SU-DHL-6 (cell line): ENCODE data around the gene SEBOX.

Experiments used
- H2AFZ ChIP-seq: fragments of 200-600 bp; sonication (generic); 2 replicates; pipeline ENCODE4 v1.6.1; 2014; ENCODE audit warnings: low read depth, mild to moderate bottlenecking, moderate library complexity, mixed read lengths, antibody characterized with exemption, low read length; ENCODE audit not compliant: severe bottlenecking
- H3F3A ChIP-seq: fragments of 200-600 bp; shearing (Covaris generic); 2 replicates; pipeline ENCODE4 v1.6.0; 2016; ENCODE audit warnings: antibody characterized with exemption, mild to moderate bottlenecking; ENCODE audit not compliant: insufficient read depth
- H3K27ac ChIP-seq: fragments of 200-600 bp; sonication (generic); 2 replicates; pipeline ENCODE4 v1.5.1; 2016; ENCODE audit warnings: low read depth, mild to moderate bottlenecking, low read length, moderate library complexity, mixed read lengths
- H3K27me3 ChIP-seq: fragments of 200-600 bp; sonication (generic), shearing (Covaris generic); 2 replicates; pipeline ENCODE4 v1.6.0; 2014; ENCODE audit warnings: mild to moderate bottlenecking, low read length
- H3K36me3 ChIP-seq: fragments of 200-600 bp; sonication (generic); 2 replicates; pipeline ENCODE4 v1.6.1; 2014; ENCODE audit warnings: mild to moderate bottlenecking, low read length, mixed read lengths
- H3K4me2 ChIP-seq: fragments of 300-600, 200-600 bp; shearing (Covaris generic), sonication (generic); 2 replicates; pipeline ENCODE4 v1.6.0; 2014; ENCODE audit warnings: low read length, low read depth, mild to moderate bottlenecking; ENCODE audit not compliant: poor library complexity, severe bottlenecking
- H3K4me3 ChIP-seq: fragments of 200-600 bp; sonication (generic); 2 replicates; pipeline ENCODE4 v1.5.1; 2014; ENCODE audit warnings: antibody characterized with exemption, low read length, mild to moderate bottlenecking, mixed read lengths; ENCODE audit not compliant: insufficient read depth, poor library complexity, severe bottlenecking
- H3K79me2 ChIP-seq: fragments of 200-600 bp; sonication (generic); 2 replicates; pipeline ENCODE4 v1.6.1; 2014; ENCODE audit warnings: mild to moderate bottlenecking, low read length, moderate library complexity; ENCODE audit not compliant: insufficient read depth
- H3K9ac ChIP-seq: fragments of 200-600 bp; sonication (generic); 2 replicates; pipeline ENCODE4 v1.7.0; 2014; ENCODE audit warnings: mild to moderate bottlenecking, low read length
- H3K9me2 ChIP-seq: fragments of 200-600 bp; sonication (generic); replicated peaks from 2 replicates; pipeline ENCODE4 v1.6.1; 2014; ENCODE audit warnings: low read length; ENCODE audit not compliant: insufficient read depth
- H3K9me3 ChIP-seq: fragments of 200-600 bp; sonication (generic); 2 replicates; pipeline ENCODE4 v1.6.1; 2014; ENCODE audit warnings: low read length, mixed read lengths; ENCODE audit not compliant: insufficient read depth
- H4K20me1 ChIP-seq: fragments of 200-600 bp; sonication (generic); 2 replicates; pipeline ENCODE4 v1.6.1; 2014; ENCODE audit warnings: low read depth, mild to moderate bottlenecking, antibody characterized with exemption, low read length, moderate library complexity, mixed read lengths
- CTCF ChIP-seq: fragments of 200-600 bp; sonication (generic); IDR thresholded peaks from one replicate; pipeline ENCODE4 v1.5.1; 2017; ENCODE audit warnings: antibody characterized with exemption, mild to moderate bottlenecking, low read length, moderate library complexity; ENCODE audit not compliant: insufficient read depth, poor library complexity, severe bottlenecking
- EZH2phosphoT487 ChIP-seq: fragments of 200-600 bp; sonication (generic), shearing (Covaris generic); conservative IDR thresholded peaks from 2 replicates; pipeline ENCODE4 v1.6.1; 2018; ENCODE audit warnings: mild to moderate bottlenecking, antibody characterized with exemption, low read length, moderate library complexity, mixed read lengths

Gene SEBOX

GRCh38 chr17:28317966-28318758 lies 46.8 kb downstream of the SEBOX start:
- Histone ChIP-seq H3F3A (no peaks in the 10 kb centered on the region), H3K79me2 (peaks cover 42% of the 10 kb centered on the region), H3K36me3 (no peaks in the 10 kb centered on the region), H3K4me2 (peak overlapping the region; percentile 69), H3K9me3 (no peaks in the 10 kb centered on the region), H3K9ac (peak overlapping the region; percentile 91), H4K20me1 (peaks cover 6% of the 10 kb centered on the region; the same call in 1 of the 2 replicates), H2AFZ (peak overlapping the region; percentile 52), H3K9me2 (no peaks in the 10 kb centered on the region), H3K4me3 (peak overlapping the region; percentile 92), H3K27me3 (no peaks in the 10 kb centered on the region), H3K27ac (peak overlapping the region; percentile 33)
- TF ChIP-seq CTCF: no peak

GRCh38 chr17:28317099-28317965 lies 47.7 kb downstream of the SEBOX start:
- H3K9me3 ChIP-seq: no peaks in the 10 kb centered on the region
- H3K9me2 ChIP-seq: no peaks in the 10 kb centered on the region
- no peaks in the 10 kb centered on the region for H3K27me3 ChIP-seq
- H3K4me2 ChIP-seq: peak overlapping the region; percentile 69
- peak overlapping the region; percentile 91 for H3K9ac ChIP-seq
- no peaks in the 10 kb centered on the region; the same call in 1 of the 2 replicates for H4K20me1 ChIP-seq
- peaks cover 33% of the 10 kb centered on the region for H3K79me2 ChIP-seq
- peak overlapping the region; percentile 92 for H3K4me3 ChIP-seq
- H3K36me3 ChIP-seq: no peaks in the 10 kb centered on the region
- H3F3A ChIP-seq: no peaks in the 10 kb centered on the region
- H2AFZ ChIP-seq: no peak overlapping the region
- no peak overlapping the region for H3K27ac ChIP-seq
- TF ChIP-seq CTCF (no peak), EZH2phosphoT487 (no peak)

GRCh38 chr17:28315846-28316705 lies 48.9 kb downstream of the SEBOX start:
- Histone ChIP-seq H3K9me2 (no peaks in the 10 kb centered on the region), H3F3A (no peaks in the 10 kb centered on the region), H3K79me2 (peaks cover 21% of the 10 kb centered on the region), H4K20me1 (no peaks in the 10 kb centered on the region; the same call in 1 of the 2 replicates), H3K27ac (no peak overlapping the region), H3K9me3 (no peaks in the 10 kb centered on the region), H2AFZ (no peak overlapping the region), H3K36me3 (no peaks in the 10 kb centered on the region), H3K27me3 (no peaks in the 10 kb centered on the region), H3K4me2 (no peak overlapping the region), H3K4me3 (no peak overlapping the region), H3K9ac (no peak overlapping the region)
- TF ChIP-seq CTCF (no peak), EZH2phosphoT487 (no peak)
